GM21576 (cell line): ENCODE data around the gene PCDH12.

Source experiments
- ATAC-seq: cut with Tn5 transposase; IDR thresholded peaks from one replicate; pipeline ENCODE4 v1.9.1; 2021; ENCODE audit warnings: mild to moderate bottlenecking, moderate library complexity; ENCODE audit not compliant: unreplicated experiment

PCDH12 gene

GRCh38 chr5:141958113-141958512 lies at the start of gene PCDH12:
Gene PCDH12 (minus strand): TSS chr5:141958202. CDS start chr5:141957851, 351 bp downstream.
- no peak for ATAC-seq

GRCh38 chr5:142007237-142007544 lies 49.2 kb upstream of the PCDH12 start:
- no peak for ATAC-seq

- ATAC-seq = no peak
Observed at GRCh38 chr5:142006363-142007236, 48.6 kb upstream of the PCDH12 start.

- ATAC-seq = no peak
Observed at GRCh38 chr5:142003266-142003800, 45.3 kb upstream of the PCDH12 start.

- no peak for ATAC-seq
Observed at GRCh38 chr5:142000704-142001484, 42.9 kb upstream of the PCDH12 start.

- ATAC-seq = no peak
Observed at GRCh38 chr5:142000173-142000572, 42.2 kb upstream of the PCDH12 start.

- no peak for ATAC-seq
Observed at GRCh38 chr5:141997358-141997960, 39.5 kb upstream of the PCDH12 start.

- ATAC-seq = no peak
Observed at GRCh38 chr5:141995656-141996055, 37.7 kb upstream of the PCDH12 start.

- no peak for ATAC-seq
Observed at GRCh38 chr5:141994511-141995136, 36.6 kb upstream of the PCDH12 start.

- ATAC-seq = peak; percentile 58
Observed at GRCh38 chr5:141992349-141992963, 34.5 kb upstream of the PCDH12 start.

GRCh38 chr5:141989720-141990119 lies 31.7 kb upstream of the PCDH12 start:
- ATAC-seq = no peak

- no peak for ATAC-seq
Observed at GRCh38 chr5:141986072-141986471, 28.1 kb upstream of the PCDH12 start.

GRCh38 chr5:141982626-141983025 lies 24.6 kb upstream of the PCDH12 start:
- ATAC-seq = no peak

- ATAC-seq = no peak
Observed at GRCh38 chr5:141978389-141978788, 20.4 kb upstream of the PCDH12 start.

GRCh38 chr5:141976176-141976575 lies 18.2 kb upstream of the PCDH12 start:
- ATAC-seq = no peak

GRCh38 chr5:141973871-141974595 lies 16.0 kb upstream of the PCDH12 start:
- no peak for ATAC-seq

- peak; percentile 66 for ATAC-seq
Observed at GRCh38 chr5:141969783-141970771, 12.1 kb upstream of the PCDH12 start.

GRCh38 chr5:141968914-141969608 lies 11.1 kb upstream of the PCDH12 start, which contains the start of gene RNF14:
Gene RNF14 (plus strand): TSS chr5:141969105. CDS start chr5:141973589, 4,484 bp downstream.
- ATAC-seq = peak; percentile 91
